ENCODE measurements around the gene PRKCA.

The PRKCA gene

DNA sequence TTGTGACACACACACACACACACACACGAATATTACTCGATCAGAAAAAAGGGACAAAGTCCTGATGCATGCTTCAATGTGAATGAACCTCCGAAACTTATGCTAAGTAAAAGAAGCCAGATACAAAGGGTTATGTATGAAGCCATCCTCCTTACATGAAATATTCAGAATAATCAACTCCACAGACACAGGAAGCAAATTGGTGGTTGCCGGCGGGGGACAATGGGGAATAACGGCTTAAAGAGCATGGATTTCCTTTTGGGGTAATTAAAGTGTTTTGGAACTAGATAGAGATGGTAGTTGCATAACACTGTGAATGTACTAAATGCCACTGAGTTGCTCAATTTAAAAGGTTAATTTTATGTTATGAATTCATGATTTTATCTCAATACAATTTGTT, 524.4 kb downstream of the PRKCA start:
- no peak overlapping the region for H3K4me3 ChIP-seq (ENCODE audit: low read length)
- TF ChIP-seq, protein P1, sequence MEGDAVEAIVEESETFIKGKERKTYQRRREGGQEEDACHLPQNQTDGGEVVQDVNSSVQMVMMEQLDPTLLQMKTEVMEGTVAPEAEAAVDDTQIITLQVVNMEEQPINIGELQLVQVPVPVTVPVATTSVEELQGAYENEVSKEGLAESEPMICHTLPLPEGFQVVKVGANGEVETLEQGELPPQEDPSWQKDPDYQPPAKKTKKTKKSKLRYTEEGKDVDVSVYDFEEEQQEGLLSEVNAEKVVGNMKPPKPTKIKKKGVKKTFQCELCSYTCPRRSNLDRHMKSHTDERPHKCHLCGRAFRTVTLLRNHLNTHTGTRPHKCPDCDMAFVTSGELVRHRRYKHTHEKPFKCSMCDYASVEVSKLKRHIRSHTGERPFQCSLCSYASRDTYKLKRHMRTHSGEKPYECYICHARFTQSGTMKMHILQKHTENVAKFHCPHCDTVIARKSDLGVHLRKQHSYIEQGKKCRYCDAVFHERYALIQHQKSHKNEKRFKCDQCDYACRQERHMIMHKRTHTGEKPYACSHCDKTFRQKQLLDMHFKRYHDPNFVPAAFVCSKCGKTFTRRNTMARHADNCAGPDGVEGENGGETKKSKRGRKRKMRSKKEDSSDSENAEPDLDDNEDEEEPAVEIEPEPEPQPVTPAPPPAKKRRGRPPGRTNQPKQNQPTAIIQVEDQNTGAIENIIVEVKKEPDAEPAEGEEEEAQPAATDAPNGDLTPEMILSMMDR (conservative IDR thresholded peaks at IDR 0.05; ENCODE audit: low read length): no peak
- no peak for DNase-seq (ENCODE audit: low read depth)

DNA sequence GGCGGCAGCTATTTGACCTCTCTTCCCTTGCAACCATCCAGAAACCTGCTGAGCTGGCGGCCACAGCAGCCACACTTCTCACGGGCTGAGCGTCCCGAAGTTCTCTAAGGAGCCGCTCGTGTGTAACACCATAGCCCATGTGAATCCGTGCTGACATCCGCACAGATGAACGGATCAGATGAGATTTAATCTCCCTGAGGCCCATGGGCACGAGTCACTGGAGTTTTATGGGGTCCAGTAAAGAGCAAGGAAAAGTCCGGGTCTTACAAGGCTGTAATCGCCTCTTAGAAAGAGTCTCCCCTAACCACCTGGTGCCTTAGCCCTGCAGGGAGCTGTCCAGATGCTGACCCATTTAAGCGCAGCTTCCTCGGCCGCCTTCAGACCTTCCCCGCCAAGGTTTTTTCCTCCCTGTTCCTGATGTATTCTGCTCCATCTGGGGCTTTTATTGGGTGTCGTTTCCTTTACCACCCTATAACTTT, 527.0 kb downstream of the PRKCA start:
- no peak overlapping the region for H3K4me3 ChIP-seq (ENCODE audit: low read length)
- TF ChIP-seq, protein P1 (conservative IDR thresholded peaks at IDR 0.05; ENCODE audit: low read length): no peak
- peak; percentile 54 for DNase-seq (ENCODE audit: low read depth)

DNA sequence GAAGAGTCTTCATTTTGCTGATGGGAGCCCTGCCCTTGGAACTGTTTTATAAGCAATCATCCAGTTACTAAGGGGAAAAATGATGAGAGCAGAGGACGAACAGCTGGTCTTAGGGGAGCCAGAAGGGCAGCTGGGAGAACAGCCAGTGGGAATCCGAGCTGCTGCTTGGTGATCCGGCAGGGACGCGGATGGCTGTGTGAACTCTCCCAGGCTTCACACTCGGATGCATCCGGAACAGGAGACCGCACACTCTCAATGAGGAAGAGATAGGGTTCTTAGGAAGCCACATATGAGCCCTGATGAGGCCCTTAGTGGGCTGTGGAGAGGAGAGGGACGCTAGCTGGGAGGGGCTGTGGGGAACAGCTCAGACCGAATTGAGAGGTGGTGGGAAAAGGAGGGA, 527.5 kb downstream of the PRKCA start:
- no peak overlapping the region for H3K4me3 ChIP-seq (ENCODE audit: low read length)
- TF ChIP-seq, protein P1 (conservative IDR thresholded peaks at IDR 0.05; ENCODE audit: low read length): no peak
- no peak for DNase-seq (ENCODE audit: low read depth)

DNA sequence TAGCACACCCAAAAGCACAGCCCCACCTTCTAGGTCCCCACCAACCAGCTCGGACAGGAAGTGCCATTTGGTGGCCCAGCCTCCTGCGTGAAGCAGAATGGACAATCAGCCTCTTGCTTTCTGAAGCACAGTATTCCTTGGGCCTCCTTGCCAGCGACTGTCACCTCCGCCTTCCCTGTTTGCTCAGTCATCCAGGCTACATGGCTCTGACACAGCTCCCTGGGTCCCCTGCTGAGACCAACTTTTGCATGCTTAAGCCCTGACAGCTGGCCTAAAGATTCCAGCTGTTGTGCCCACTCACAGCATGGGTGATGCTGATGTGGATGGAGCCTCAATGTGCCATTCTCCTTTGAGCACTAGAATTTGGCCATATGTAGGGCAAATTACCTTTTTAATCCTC, 528.0 kb downstream of the PRKCA start:
- TF ChIP-seq, protein P1 (conservative IDR thresholded peaks at IDR 0.05; ENCODE audit: low read length): no peak
- H3K4me3 ChIP-seq (ENCODE audit: low read length): no peak overlapping the region
- DNase-seq (ENCODE audit: low read depth): no peak

DNA sequence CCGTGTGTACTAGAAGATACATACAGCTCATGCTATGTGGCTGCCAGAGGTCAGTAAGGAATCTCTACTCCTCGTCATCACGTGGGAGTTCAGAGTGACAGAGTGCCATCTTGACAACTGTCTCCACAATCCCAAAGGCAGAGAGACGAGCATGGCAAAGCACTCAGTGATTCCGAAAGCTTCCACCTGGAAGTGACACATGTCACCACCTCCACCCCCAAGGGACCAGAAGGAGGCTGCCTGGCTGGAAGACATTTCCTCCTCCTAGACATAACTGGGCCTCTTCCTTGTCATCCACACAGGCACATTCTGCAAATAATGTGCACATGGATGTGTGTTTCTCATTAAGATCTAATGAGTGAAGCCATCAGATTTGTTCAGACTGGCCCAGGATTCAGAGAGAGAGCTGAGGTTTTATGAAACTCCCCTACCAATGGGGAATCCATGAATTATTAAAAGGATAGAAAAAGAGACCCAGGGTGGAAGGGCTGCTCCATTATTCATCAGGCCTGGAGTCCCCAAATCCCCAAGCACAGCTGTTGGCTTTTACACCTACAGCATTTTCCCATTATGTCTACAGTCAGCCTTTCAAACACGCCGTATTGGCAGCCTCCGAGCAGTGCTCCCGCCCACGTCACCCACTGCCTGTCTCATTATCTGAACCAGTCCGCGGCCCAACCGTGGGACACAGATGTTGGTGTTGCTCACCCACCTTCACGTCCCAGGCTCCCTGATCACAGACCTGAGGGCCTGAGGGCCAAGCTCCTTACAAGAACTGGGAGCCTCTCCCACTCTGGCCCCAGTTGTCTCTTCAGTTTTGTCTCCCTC, 529.2 kb downstream of the PRKCA start:
- TF ChIP-seq, protein P1 (conservative IDR thresholded peaks at IDR 0.05; ENCODE audit: low read length): no peak

DNA sequence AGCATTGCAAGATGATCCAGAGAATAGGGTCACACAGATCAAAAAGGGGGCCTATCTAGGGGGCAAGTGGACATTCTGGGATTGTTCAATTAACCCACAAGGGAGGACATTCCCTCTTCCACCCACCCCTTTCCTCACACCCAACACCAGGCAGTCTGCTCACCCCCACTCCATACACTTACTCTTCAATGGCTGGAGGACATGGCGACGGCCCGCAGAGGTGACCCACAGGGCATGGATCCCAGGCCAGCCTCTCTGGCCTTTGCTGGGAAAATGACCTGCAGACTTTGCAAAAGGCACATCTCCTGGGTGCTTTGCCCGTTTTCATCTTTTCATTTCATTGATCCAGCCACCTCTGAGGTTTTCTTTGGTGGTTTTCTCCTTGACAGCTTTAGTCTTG, 530.8 kb downstream of the PRKCA start:
- no peak for DNase-seq (ENCODE audit: low read depth)
- TF ChIP-seq, protein P1 (conservative IDR thresholded peaks at IDR 0.05; ENCODE audit: low read length): no peak
- no peak overlapping the region for H3K4me3 ChIP-seq (ENCODE audit: low read length)

More for the DNA sequence above, 529.2 kb downstream of the PRKCA start:
- no peak for DNase-seq (ENCODE audit: low read depth)
- no peak overlapping the region for H3K4me3 ChIP-seq (ENCODE audit: low read length)

DNA sequence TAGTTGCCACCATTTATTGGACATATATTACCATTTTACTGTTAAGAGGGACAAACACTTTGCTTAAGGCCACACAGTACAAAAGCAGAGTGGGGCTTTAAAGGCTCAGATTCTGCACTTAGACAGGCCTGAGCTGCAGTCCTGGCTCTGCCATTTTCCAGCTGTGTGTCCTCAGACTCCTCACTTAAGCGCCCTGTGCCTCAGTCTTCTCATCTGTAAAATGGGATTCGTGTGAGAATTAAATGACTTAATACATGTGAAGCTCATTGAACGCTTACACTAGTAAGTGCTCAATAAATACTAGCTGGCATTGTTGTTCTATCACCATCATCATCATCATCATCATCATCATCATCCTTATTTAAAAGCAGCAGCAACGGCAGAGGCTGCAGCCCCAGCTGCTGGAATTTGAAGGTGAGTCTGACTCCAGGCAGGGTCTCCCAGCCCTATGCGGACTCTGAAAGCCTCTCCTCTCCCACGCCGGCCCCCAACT, 532.1 kb downstream of the PRKCA start:
- TF ChIP-seq, protein P1 (conservative IDR thresholded peaks at IDR 0.05; ENCODE audit: low read length): no peak
- no peak for DNase-seq (ENCODE audit: low read depth)
- H3K4me3 ChIP-seq (ENCODE audit: low read length): no peak overlapping the region
